Fibroblast of peridontal ligament (primary cell): ENCODE data around the gene UVSSA.
A peak's percentile ranks its signal among the peaks of the same experiment; 100 is the strongest.
"Not testable (repeated sequence)": the region's sequence is repeated elsewhere in the genome, so short reads cannot be mapped to it uniquely, and the experiment has no call there.

Experiments used
- DNase-seq: peaks from one replicate; pipeline ENCODE4 v3.0.0-alpha.2; 2010; ENCODE audit errors: extremely low read depth

UVSSA gene

DNA sequence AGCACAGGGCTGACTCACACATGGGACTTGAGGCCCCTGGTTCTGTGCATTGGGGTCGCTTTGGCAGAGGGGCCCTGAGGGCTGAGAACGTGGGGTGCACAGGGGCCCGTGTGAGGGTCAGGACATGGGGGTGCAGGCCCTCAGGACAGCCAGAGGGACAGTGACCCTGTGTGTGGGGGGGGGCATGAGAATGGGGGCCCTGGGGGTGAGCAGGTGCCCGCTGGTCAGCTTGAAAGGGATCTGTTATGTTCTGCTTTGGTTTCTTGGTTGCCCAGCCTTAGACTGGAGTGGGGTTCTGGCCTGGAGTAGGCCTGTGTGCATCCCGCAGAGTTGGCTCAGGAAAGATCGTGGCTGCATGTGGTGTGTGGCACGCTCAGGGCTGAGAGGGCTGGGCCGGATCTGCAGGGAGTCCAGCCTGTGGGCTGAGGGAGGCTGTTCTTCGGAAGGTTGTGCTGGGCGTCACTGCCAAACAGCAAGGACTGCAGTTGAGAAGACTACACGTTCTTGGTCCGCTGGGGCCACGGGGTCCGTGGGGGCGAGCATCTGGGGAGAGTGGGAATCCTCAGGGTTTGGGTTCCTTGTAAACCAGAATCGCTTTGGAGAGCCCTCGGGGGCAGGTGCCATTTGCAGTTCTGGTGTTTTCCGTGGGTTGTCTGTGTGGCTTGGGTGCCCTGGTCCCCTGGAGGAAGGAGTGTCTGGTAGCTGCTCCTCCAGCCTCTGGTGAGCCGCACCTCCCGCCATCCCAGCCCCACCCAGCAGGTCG lies 15.2 kb upstream of the UVSSA start:
- DNase-seq, result no peak

GRCh38 chr4:1332686-1333085 lies 14.3 kb upstream of the UVSSA start:
- no peak for DNase-seq

DNA sequence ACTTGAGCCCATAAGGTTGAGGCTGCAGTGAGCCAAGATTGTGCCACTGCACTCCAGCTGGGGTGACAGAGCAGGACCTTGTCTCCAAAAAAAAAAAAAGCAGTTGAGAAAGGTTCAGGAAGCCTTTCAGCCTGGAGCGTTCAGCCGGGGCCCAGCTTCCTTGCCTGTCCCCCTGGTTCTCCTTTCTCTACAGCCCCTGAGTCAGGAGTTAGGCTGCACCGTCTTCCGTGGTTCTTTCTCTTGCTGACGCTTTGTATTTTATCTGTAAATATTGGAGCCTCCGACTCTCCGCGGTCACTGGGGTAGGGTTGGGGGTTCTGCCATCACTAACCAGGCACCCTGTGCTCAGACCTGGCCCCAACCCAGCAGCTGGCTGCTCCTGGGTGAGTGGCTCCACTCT lies 13.8 kb upstream of the UVSSA start:
- DNase-seq, result no peak

GRCh38 chr4:1333851-1334578 lies 13.0 kb upstream of the UVSSA start:
- not testable (repeated sequence) for DNase-seq

- DNase-seq, result no peak
Measured at GRCh38 chr4:1334579-1334895, 12.5 kb upstream of the UVSSA start.

DNA sequence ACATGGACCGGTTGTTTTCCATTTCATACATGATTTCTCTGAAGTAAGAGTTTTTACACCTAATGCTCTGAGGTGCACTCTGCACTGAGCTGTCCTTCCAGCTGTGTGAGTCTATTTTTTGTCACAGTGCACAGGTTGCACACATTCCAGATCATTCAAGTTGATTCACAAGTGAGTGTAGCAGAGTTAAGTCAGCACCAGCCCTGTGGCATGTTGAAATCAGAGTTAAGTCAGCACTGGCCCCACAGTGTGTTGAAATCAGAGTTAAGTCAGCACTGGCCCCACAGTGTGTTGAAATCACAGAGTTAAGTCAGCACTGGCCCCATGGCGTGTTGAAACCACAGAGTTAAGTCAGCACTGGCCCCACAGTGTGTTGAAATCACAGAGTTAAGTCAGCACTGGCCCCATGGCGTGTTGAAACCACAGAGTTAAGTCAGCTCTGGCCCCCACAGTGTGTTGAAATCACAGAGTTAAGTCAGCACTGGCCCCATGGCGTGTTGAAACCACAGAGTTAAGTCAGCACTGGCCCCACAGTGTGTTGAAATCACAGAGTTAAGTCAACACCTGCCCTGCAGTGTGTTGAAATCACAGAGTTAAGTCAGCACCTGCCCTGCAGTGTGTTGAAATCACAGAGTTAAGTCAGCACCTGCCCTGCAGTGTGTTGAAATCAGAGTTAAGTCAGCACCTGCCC lies 11.7 kb upstream of the UVSSA start:
- DNase-seq, result not testable (repeated sequence)

GRCh38 chr4:1336088-1336491 lies 10.9 kb upstream of the UVSSA start:
- peak; percentile 19 for DNase-seq

DNA sequence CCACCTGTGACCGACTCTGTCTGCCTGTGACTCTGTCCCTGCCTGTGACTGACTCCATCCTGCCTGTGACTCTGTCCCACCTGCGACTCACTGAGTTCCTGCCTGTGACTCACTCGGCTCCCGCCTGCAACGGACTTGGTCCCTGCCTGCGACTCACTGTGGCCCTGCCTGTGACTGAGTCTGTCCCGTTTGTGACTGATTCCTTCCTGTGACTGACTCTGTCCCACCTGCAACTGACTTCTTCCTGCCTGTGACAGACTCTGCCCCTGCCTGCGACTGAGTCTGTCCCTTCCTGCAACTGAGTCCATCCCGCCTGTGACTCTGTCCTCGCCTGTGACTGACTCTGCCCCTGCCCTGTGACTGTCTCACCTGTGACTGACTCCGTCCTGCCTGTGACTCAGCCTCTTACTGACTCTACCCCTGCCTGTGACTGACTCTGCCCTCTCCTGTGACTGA lies 9.6 kb upstream of the UVSSA start:
- no peak for DNase-seq

DNA sequence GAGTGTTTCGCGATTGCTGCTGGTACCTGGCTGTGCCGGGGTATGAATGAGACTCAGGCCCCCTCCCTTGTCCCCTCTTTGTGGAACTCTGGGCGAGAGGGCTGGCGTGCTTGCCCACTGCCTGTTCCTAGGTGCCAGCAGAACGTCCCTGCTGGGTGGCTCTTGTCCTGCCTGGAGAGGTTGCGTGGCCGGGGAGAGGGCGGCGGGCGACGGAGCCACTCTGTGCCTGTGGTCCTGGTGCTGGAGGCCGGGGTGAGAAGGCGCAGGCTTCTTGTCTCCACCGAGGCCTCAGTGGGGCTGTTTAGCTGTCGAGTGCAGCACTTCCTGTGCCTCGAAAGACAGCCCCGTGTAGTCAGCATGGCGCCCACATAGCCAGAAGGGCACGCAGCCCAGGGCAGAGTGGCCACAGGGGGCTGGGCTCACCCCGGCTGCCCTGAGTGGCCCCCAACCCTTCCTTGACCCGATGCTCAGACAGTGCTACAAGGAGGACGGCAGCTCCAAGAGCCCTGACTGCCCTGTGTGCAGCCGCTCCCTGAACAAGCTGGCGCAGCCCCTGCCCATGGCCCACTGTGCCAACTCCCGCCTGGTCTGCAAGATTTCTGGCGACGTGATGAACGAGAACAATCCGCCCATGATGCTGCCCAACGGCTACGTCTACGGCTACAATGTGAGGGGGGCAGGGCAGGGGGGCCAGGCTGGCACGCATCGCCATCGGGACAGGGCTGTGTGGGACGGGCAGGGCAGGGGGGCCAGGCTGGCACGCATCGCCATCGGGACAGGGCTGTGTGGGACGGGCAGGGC lies 8.9 kb upstream of the UVSSA start:
- DNase-seq, result no peak

DNA sequence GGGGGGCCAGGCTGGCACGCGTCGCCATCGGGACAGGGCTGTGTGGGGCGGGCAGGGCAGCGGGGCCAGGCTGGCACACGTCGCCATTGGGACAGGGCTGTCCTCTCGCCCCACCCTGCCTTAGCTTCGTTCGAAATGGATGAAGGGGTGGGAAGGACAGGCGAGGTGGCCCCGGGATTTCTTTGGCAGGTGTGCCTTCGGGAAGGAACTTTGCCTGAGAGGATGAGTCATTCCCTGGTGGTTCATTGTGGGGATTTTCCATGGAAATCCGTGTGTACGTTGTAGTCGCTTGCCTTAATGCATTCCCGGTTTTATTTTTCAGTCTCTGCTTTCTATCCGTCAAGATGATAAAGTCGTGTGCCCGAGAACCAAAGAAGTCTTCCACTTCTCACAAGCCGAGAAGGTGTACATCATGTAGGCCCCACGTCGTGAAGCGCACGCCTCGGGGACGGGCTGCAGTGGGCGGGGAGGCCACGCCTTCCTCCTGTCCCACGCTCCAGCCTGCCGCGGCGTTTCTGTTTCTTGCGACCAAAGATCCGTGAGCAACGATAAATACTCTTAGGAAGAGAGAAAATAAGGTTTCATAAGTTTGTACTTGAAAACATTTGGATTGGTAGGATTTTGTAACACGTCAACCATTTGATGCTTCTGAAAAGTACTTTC lies 8.1 kb upstream of the UVSSA start:
- no peak for DNase-seq

DNA sequence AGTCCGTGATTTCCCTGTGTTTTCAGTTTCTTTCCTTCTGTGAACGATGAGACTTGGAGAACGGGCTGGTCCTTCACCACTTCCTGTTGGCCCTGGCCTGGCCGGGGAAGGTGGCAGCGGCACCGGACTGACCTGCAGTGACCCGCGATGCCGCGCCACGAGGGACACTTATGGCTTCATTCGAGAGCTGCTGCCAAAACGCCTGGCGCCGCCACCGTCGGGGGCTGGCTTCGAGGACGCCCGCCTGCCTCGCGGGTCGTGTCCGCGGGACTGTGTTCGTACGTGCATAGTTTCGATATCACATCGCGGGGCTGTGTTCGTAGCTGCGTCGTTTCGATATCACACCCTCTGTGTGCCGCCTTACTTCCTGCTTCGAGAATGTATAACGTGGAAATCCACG lies 7.5 kb upstream of the UVSSA start:
- no peak for DNase-seq

DNA sequence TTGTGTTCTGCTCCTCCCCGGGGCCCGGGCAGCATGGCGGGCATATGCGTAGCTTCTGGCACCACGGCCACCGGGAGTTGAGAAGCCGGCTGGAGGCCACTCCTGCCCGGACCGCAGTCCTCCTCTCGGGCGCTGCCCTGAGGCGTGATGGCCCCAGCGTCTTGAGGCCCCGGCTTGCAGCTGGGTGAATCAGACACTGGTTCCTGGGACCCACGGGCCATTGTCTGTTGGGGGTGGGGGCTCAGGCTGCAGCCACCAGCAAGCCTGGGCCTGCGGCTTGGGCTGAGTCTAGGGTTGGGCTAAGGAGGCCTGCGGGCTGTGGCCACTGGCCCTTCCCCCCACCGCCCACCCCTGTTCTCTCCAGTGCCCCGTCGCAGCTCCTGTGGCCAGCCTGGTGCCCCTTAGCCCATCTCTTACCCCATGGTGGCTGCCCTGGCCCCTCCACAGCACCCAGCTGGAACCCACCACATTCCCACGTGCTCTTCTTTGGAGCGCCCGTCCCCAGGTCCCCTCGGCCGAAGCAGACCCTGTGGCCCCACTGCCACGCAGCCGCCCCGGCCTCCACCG lies 6.7 kb upstream of the UVSSA start:
- no peak for DNase-seq

GRCh38 chr4:1340861-1341260 lies 6.1 kb upstream of the UVSSA start:
- no peak for DNase-seq

- DNase-seq, result peak; percentile 15
Measured at GRCh38 chr4:1342003-1342402, 5.0 kb upstream of the UVSSA start.

DNA sequence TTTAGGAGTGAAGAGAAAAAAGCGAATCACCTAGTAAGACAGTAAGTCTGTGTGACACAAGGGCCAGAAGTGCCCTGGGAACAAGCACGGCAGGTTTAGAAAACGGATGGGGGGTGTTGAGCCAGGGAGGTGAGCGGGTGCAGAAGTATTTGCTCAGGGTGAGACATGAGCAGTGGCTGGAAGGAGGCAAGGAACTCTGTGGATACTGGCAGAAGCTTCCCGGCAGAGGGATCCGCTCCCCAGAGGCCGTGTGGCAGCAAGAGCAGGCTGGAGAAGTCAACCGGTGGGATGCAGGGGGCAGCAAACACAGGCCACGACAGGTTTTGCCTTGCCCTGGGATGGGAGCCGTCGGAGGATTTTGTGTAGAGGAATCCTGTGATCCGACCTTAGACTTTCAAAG lies 2.3 kb upstream of the UVSSA start:
- DNase-seq, result no peak

- DNase-seq, result peak; percentile 20
Measured at GRCh38 chr4:1345903-1346780, 866 bp upstream of the UVSSA start.

GRCh38 chr4:1347410-1347864 lies 429 bp downstream of the UVSSA start:
- DNase-seq, result peak; percentile 83

DNA sequence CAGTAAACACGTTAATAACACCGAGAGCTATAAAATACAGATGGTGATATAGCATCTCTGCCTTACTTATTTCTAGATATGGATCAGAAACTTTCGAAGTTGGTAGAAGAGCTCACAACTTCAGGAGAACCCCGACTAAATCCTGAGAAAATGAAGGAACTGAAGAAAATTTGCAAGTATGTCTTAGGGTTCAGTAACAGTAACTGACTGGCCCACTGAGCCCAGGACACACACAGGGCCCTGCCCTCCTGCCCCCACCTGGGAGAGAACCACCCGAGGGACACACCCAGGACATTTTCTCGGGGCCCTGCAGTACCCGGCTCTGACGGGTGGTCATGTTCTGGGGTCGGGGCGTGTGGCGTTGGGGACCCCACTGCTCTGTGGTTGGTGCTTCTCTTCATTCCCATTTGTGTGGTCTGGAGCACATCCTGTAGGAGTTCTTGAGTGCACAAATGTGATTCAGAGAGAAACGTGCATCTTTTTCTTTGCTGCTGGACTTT lies 1.1 kb downstream of the UVSSA start:
- no peak for DNase-seq

DNA sequence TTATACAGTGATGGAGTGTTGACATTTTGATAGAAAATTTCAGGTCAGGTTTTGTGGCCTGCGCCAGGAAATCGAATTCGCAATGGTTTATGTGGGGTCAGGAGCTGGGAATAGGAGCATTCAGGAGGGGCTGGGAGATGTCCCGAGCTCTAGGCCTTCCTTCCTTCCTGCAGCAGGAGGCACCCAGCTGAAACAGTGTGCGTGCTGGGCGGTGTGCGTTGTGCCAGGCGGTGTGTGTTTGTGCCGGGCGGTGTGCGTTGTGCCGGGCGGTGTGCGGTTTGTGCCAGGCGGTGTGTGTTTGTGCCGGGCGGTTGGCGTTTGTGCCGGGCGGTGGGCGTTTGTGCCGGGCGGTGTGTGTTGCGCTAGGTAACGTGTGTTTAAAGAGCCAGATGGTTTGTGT lies 1.7 kb downstream of the UVSSA start:
- DNase-seq, result no peak
